Lower leg skin (tissue), 3 donors: Measurements from ENCODE around the gene KIRREL3.

ENCODE experiments used
- POLR2A ChIP-seq, 2 donors: fragments of 450-650 bp; IDR thresholded peaks; one replicate each; pipeline ENCODE4 v1.6.1; 2016 to 2017; ENCODE audit warnings: antibody characterized with exemption in 2 of 2, mild to moderate bottlenecking in 1 of 2, moderate library complexity in 1 of 2
- TF ChIP-seq, protein P1 (sequence below), 3 donors: fragments of 450-650 bp; IDR thresholded peaks; one replicate each; pipeline ENCODE4 v1.5.1; 2016; ENCODE audit warnings: antibody characterized with exemption in 3 of 3, mild to moderate bottlenecking in 3 of 3, moderate library complexity in 2 of 3

DNA sequence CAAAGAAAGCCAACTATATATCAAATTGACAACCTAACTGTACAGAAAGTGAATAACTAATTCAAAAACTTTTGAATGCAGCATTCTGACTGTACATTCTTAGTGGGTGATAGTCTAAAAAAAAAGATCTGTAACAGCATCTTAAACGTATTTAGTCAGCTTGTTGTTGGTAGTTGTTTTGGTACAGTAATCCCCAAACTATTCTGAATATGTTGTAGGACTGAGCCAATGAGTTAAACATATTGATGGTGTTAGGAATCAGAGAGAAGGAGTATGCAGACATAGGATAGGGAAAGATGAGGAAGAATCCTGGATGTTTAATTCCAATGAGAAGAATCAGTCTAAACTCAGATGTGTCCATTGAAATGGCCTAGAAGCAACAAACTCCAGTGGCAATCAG, 41.9 kb upstream of the KIRREL3 start:
- TF ChIP-seq, protein P1, sequence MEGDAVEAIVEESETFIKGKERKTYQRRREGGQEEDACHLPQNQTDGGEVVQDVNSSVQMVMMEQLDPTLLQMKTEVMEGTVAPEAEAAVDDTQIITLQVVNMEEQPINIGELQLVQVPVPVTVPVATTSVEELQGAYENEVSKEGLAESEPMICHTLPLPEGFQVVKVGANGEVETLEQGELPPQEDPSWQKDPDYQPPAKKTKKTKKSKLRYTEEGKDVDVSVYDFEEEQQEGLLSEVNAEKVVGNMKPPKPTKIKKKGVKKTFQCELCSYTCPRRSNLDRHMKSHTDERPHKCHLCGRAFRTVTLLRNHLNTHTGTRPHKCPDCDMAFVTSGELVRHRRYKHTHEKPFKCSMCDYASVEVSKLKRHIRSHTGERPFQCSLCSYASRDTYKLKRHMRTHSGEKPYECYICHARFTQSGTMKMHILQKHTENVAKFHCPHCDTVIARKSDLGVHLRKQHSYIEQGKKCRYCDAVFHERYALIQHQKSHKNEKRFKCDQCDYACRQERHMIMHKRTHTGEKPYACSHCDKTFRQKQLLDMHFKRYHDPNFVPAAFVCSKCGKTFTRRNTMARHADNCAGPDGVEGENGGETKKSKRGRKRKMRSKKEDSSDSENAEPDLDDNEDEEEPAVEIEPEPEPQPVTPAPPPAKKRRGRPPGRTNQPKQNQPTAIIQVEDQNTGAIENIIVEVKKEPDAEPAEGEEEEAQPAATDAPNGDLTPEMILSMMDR (IDR thresholded peaks at IDR 0.05) = no peak
- TF ChIP-seq POLR2A (IDR thresholded peaks at IDR 0.05) = no peak
